Measurements from ENCODE around the gene EP300. TPM values are rescaled to one million over a fixed set of nuclear protein-coding genes. Genes with fewer than 3 reads are reported as not detected.

Gene EP300
- total RNA-seq, 1 experiment from 2014 or later = 14.2 TPM

Other genes with a start within 250 kb of the EP300 start
- 213 and 354 TPM in 2 replicates for gene ST13, start 236.0 kb upstream of the EP300 start, total RNA-seq (2014; rRNA removed; shearing (Covaris generic))
- gene XPNPEP3, start 235.4 kb upstream of the EP300 start, total RNA-seq (2014; rRNA removed; shearing (Covaris generic)) = 8.7 and 9.2 TPM in 2 replicates
- gene DNAJB7, start 230.5 kb upstream of the EP300 start, total RNA-seq (2014; rRNA removed; shearing (Covaris generic)) = not detected in 2 replicates
- gene RBX1, start 141.2 kb upstream of the EP300 start, total RNA-seq (2014; rRNA removed; shearing (Covaris generic)) = 81.7 and 95.3 TPM in 2 replicates
- gene L3MBTL2, start 112.7 kb downstream of the EP300 start, total RNA-seq (2014; rRNA removed; shearing (Covaris generic)) = 43.8 and 53.1 TPM in 2 replicates
- 0.75 and 4.3 TPM in 2 replicates for gene CHADL, start 148.3 kb downstream of the EP300 start, total RNA-seq (2014; rRNA removed; shearing (Covaris generic))
- 235 and 240 TPM in 2 replicates for gene RANGAP1, start 193.6 kb downstream of the EP300 start, total RNA-seq (2014; rRNA removed; shearing (Covaris generic))
- gene ZC3H7B, start 208.9 kb downstream of the EP300 start, total RNA-seq (2014; rRNA removed; shearing (Covaris generic)) = 53.2 and 64.4 TPM in 2 replicates

All from G401 (cell line).